ENCODE results near the gene ACTL8.

DNA sequence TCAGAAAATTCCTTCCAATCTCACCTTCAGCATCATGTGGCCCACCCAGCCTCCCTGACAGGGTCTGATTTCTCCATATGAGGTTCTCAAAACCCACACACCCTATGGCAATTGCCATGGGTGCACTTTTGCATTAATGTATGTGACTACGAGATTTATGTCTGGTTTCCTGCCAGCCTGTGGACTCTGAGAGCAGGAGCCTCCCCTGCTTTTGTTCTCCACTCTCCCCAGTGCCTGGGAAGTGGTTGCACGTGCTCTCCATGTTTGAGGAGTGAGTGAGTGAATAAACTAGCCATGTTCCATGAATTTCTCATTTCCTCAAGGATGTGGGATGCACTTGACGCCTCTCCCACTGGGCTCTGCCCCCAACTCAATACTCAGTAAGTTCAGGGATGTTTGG, 91.2 kb downstream of the ACTL8 start:
- TF ChIP-seq, protein P1, sequence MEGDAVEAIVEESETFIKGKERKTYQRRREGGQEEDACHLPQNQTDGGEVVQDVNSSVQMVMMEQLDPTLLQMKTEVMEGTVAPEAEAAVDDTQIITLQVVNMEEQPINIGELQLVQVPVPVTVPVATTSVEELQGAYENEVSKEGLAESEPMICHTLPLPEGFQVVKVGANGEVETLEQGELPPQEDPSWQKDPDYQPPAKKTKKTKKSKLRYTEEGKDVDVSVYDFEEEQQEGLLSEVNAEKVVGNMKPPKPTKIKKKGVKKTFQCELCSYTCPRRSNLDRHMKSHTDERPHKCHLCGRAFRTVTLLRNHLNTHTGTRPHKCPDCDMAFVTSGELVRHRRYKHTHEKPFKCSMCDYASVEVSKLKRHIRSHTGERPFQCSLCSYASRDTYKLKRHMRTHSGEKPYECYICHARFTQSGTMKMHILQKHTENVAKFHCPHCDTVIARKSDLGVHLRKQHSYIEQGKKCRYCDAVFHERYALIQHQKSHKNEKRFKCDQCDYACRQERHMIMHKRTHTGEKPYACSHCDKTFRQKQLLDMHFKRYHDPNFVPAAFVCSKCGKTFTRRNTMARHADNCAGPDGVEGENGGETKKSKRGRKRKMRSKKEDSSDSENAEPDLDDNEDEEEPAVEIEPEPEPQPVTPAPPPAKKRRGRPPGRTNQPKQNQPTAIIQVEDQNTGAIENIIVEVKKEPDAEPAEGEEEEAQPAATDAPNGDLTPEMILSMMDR (IDR thresholded peaks at IDR 0.05), result no peak
- no peak for TF ChIP-seq POLR2AphosphoS5 (IDR thresholded peaks at IDR 0.05; ENCODE audit: low read depth, low read length)
- TF ChIP-seq, protein P2, sequence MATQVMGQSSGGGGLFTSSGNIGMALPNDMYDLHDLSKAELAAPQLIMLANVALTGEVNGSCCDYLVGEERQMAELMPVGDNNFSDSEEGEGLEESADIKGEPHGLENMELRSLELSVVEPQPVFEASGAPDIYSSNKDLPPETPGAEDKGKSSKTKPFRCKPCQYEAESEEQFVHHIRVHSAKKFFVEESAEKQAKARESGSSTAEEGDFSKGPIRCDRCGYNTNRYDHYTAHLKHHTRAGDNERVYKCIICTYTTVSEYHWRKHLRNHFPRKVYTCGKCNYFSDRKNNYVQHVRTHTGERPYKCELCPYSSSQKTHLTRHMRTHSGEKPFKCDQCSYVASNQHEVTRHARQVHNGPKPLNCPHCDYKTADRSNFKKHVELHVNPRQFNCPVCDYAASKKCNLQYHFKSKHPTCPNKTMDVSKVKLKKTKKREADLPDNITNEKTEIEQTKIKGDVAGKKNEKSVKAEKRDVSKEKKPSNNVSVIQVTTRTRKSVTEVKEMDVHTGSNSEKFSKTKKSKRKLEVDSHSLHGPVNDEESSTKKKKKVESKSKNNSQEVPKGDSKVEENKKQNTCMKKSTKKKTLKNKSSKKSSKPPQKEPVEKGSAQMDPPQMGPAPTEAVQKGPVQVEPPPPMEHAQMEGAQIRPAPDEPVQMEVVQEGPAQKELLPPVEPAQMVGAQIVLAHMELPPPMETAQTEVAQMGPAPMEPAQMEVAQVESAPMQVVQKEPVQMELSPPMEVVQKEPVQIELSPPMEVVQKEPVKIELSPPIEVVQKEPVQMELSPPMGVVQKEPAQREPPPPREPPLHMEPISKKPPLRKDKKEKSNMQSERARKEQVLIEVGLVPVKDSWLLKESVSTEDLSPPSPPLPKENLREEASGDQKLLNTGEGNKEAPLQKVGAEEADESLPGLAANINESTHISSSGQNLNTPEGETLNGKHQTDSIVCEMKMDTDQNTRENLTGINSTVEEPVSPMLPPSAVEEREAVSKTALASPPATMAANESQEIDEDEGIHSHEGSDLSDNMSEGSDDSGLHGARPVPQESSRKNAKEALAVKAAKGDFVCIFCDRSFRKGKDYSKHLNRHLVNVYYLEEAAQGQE (IDR thresholded peaks at IDR 0.05; ENCODE audit: insufficient read depth in 1 of 2, low read depth in 2 of 2, low read length in 1 of 2), result no peak
- TF ChIP-seq TCF7L2 (IDR thresholded peaks at IDR 0.05; ENCODE audit: low read depth, low read length), result no peak
- no peak for TF ChIP-seq SIN3A (IDR thresholded peaks at IDR 0.05; ENCODE audit: borderline replicate concordance, insufficient read depth, low read depth, low read length)

Data from Panc1 (cell line).